Caco-2 (cell line): Measurements from ENCODE around the gene GRIPAP1. TPM values are rescaled to one million over a fixed set of nuclear protein-coding genes. Genes with fewer than 3 reads are reported as not detected.

ENCODE experiments used
- BruUV-seq: library from RNA; stranded (reverse); fragments of 400-500 nt; replicated peaks from 2 replicates; lab custom pipeline; 2021; lab: Mats Ljungman, UMichigan
- CTCF ChIA-PET: fragments of 300-600 bp; sonication (Branson Sonifier 250); formaldehyde crosslinking; loops from one replicate; lab custom pipeline; 2022; ENCODE audit warnings: antibody characterized with exemption; lab: Charles Lee
- POLR2A ChIA-PET: fragments of 300-600 bp; sonication (Branson Sonifier 250); formaldehyde crosslinking; loops from one replicate; lab custom pipeline; 2022; ENCODE audit warnings: antibody characterized with exemption; lab: Charles Lee
- DNase-seq, 2 experiments: peaks; one replicate each; pipeline versions ENCODE4 v3.0.0 to v3.0.0-alpha.2; 2020 to 2022
- H3K27me3 ChIP-seq: replicated peaks from 2 replicates; pipeline ENCODE4 v1.6.0; 2011; ENCODE audit warnings: low read length; ENCODE audit not compliant: control insufficient read depth, insufficient read depth
- H3K36me3 ChIP-seq: 2 replicates; pipeline ENCODE4 v1.5.1; 2011; ENCODE audit warnings: low read length; ENCODE audit not compliant: control insufficient read depth, insufficient read depth
- H3K4me1 ChIP-seq: fragments of 250-450 bp; sonication (Bioruptor Pico); 2 replicates; pipeline ENCODE4 v1.5.1; 2020; ENCODE audit warnings: mild to moderate bottlenecking
- H3K4me3 ChIP-seq: 2 replicates; pipeline ENCODE4 v1.5.1; 2011; ENCODE audit warnings: low read depth, mild to moderate bottlenecking, control low read depth, low read length
- H3K9me3 ChIP-seq: fragments of 250-450 bp; sonication (Bioruptor Pico); 2 replicates; pipeline ENCODE4 v1.5.1; 2020; ENCODE audit warnings: mild to moderate bottlenecking, moderate library complexity
- H3K27ac Mint-ChIP-seq: one replicate; pipeline ENCODE4 v1.8.0; 2022; ENCODE audit warnings: mixed read lengths; ENCODE audit not compliant: unreplicated experiment
- H3K27me3 Mint-ChIP-seq: one replicate; pipeline ENCODE4 v1.8.0; 2022; ENCODE audit warnings: mixed read lengths; ENCODE audit not compliant: insufficient read depth, unreplicated experiment
- H3K36me3 Mint-ChIP-seq: one replicate; pipeline ENCODE4 v1.8.0; 2022; ENCODE audit warnings: mild to moderate bottlenecking, mixed read lengths; ENCODE audit not compliant: insufficient read depth, unreplicated experiment
- H3K4me1 Mint-ChIP-seq: one replicate; pipeline ENCODE4 v1.8.0; 2022; ENCODE audit warnings: low read depth, mixed read lengths; ENCODE audit not compliant: unreplicated experiment
- H3K4me3 Mint-ChIP-seq: one replicate; pipeline ENCODE4 v1.8.0; 2022; ENCODE audit warnings: mild to moderate bottlenecking, moderate library complexity, mixed read lengths; ENCODE audit not compliant: unreplicated experiment
- H3K9me3 Mint-ChIP-seq: one replicate; pipeline ENCODE4 v1.8.0; 2022; ENCODE audit warnings: mixed read lengths; ENCODE audit not compliant: unreplicated experiment
- intact Hi-C: fragments of 100-400 bp; cut with micrococcal nuclease; formaldehyde crosslinking; loops from one replicate; pipeline ENCODE4 v1.10.0; 2022; ENCODE audit not compliant: unreplicated experiment
- total RNA-seq: library from RNA; stranded (reverse); gene quantifications from 2 replicates; pipeline ENCODE4 v1.2.3, GENCODE V29; 2022
- TF ChIP-seq, protein P1 (sequence below), 2 experiments: fragments of 200-600 bp in 1 of 2; IDR thresholded peaks; 1 replicate in 1 of 2; 2 replicates in 1 of 2; pipeline versions ENCODE4 v1.5.1 to v1.8.0; 2011 to 2022; ENCODE audit warnings: antibody characterized with exemption in 1 of 2, control low read depth in 1 of 2, inconsistent platforms in 1 of 2, low read depth in 1 of 2, low read length in 1 of 2, mild to moderate bottlenecking in 1 of 2, moderate library complexity in 1 of 2; ENCODE audit not compliant: insufficient read depth in 1 of 2, severe bottlenecking in 1 of 2, unreplicated experiment in 1 of 2

GRIPAP1 gene
- total RNA-seq, 1 experiment from 2014 or later, result 43.6 TPM

DNA sequence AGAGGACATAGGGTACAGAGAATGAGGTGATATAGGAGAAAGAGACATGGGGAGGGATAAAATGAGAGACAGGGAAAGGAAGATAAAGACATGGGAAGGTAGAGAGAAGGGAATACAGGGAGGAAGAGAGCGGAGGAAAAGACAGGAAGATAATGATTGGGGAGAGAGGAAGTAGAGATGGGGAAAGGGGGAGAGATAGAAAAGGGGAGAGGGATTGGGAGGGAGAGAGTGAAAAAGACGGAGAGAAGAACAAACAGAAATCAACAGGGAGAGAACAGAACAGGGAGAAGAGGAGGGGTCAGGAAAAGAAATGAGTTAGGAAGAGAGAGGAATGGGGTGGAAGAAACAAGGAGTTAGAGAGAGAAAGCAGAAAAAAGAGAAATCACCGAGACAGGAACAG, 4.6 kb downstream of the GRIPAP1 start:
- H3K4me3 Mint-ChIP-seq, result no peak overlapping the region
- POLR2A ChIA-PET, result no interaction called here
- BruUV-seq, result no TSS peak
- no peaks in the 10 kb centered on the region for H3K9me3 ChIP-seq
- CTCF ChIA-PET, result no interaction called here
- H3K27ac Mint-ChIP-seq, result no peak overlapping the region
- no peaks in the 10 kb centered on the region for H3K36me3 ChIP-seq
- no peak for DNase-seq
- H3K9me3 Mint-ChIP-seq, result no peaks in the 10 kb centered on the region
- H3K36me3 Mint-ChIP-seq, result peaks cover 37% of the 10 kb centered on the region
- intact Hi-C loops, result no loop called here
- H3K27me3 Mint-ChIP-seq, result no peaks in the 10 kb centered on the region
- no peaks in the 10 kb centered on the region for H3K4me1 ChIP-seq
- TF ChIP-seq, protein P1, sequence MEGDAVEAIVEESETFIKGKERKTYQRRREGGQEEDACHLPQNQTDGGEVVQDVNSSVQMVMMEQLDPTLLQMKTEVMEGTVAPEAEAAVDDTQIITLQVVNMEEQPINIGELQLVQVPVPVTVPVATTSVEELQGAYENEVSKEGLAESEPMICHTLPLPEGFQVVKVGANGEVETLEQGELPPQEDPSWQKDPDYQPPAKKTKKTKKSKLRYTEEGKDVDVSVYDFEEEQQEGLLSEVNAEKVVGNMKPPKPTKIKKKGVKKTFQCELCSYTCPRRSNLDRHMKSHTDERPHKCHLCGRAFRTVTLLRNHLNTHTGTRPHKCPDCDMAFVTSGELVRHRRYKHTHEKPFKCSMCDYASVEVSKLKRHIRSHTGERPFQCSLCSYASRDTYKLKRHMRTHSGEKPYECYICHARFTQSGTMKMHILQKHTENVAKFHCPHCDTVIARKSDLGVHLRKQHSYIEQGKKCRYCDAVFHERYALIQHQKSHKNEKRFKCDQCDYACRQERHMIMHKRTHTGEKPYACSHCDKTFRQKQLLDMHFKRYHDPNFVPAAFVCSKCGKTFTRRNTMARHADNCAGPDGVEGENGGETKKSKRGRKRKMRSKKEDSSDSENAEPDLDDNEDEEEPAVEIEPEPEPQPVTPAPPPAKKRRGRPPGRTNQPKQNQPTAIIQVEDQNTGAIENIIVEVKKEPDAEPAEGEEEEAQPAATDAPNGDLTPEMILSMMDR (IDR thresholded peaks at IDR 0.05; ENCODE audit: insufficient read depth in 1 of 2, low read depth in 1 of 2, low read length in 1 of 2, severe bottlenecking in 1 of 2, unreplicated experiment in 1 of 2), result no peak
- no peak overlapping the region for H3K4me3 ChIP-seq
- H3K4me1 Mint-ChIP-seq, result peaks cover 10% of the 10 kb centered on the region
- no peaks in the 10 kb centered on the region for H3K27me3 ChIP-seq

DNA sequence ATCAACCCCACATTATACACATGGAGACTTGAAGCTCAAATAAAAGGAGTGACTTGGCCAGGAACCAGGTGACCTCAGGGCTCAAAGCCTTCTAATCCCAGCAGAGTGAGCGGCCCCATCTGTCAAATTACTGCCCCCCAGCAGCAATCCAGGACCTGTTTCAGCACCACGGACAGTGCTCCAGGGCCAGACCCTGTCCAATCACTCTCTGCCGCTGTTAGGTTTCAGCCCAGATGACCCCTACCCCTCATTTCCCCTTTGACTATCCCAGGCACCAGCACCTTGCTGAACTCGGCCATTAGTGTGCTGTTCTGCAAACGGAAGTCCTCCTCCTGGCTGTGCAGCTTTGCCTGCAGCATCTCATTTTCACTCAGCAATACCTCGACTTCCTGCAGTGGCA, 5.1 kb downstream of the GRIPAP1 start:
- no peak overlapping the region for H3K4me3 Mint-ChIP-seq
- H3K9me3 Mint-ChIP-seq, result no peaks in the 10 kb centered on the region
- H3K36me3 Mint-ChIP-seq, result peaks cover 37% of the 10 kb centered on the region
- POLR2A ChIA-PET, result no interaction called here
- TF ChIP-seq, protein P1 (IDR thresholded peaks at IDR 0.05; ENCODE audit: insufficient read depth in 1 of 2, low read depth in 1 of 2, low read length in 1 of 2, severe bottlenecking in 1 of 2, unreplicated experiment in 1 of 2), result no peak
- H3K36me3 ChIP-seq, result no peaks in the 10 kb centered on the region
- CTCF ChIA-PET, result no interaction called here
- H3K27ac Mint-ChIP-seq, result no peak overlapping the region
- H3K4me3 ChIP-seq, result no peak overlapping the region
- no peaks in the 10 kb centered on the region for H3K27me3 ChIP-seq
- no TSS peak for BruUV-seq
- no peaks in the 10 kb centered on the region for H3K4me1 ChIP-seq
- no peaks in the 10 kb centered on the region for H3K9me3 ChIP-seq
- DNase-seq, result peak in 1 of 2 experiments; percentile 20
- no peaks in the 10 kb centered on the region for H3K27me3 Mint-ChIP-seq
- H3K4me1 Mint-ChIP-seq, result peaks cover 10% of the 10 kb centered on the region
- intact Hi-C loops, result no loop called here

DNA sequence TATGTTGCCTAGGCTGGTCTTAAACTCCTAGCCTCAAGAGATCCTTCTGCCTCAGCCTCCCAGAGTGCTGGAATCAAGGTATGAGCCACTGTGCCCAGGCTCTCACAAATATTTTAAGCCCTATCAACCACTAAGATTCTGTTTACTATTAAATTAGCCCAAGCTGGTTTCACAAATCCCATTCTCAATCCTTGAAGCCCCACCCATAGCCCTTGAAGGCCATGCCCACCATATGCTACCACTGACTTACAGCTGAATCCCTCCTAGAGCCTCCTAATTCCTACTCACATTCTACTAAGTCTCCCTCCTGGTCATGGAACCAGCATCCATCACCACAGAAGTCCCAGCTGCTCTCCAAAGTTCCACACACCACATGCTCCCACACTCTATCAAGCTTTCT, 9.7 kb downstream of the GRIPAP1 start:
- ChIA-PET POLR2A (no interaction called here), CTCF (no interaction called here)
- Histone ChIP-seq H3K4me3 (no peak overlapping the region), H3K36me3 (no peaks in the 10 kb centered on the region), H3K27me3 (no peaks in the 10 kb centered on the region), H3K4me1 (no peaks in the 10 kb centered on the region), H3K9me3 (no peaks in the 10 kb centered on the region)
- H3K36me3 Mint-ChIP-seq, result peaks cover 34% of the 10 kb centered on the region
- no TSS peak for BruUV-seq
- H3K4me3 Mint-ChIP-seq, result no peak overlapping the region
- H3K27ac Mint-ChIP-seq, result no peak overlapping the region
- intact Hi-C loops, result no loop called here
- TF ChIP-seq, protein P1 (IDR thresholded peaks at IDR 0.05; ENCODE audit: insufficient read depth in 1 of 2, low read depth in 1 of 2, low read length in 1 of 2, severe bottlenecking in 1 of 2, unreplicated experiment in 1 of 2), result no peak
- no peak for DNase-seq
- no peaks in the 10 kb centered on the region for H3K9me3 Mint-ChIP-seq
- no peaks in the 10 kb centered on the region for H3K27me3 Mint-ChIP-seq
- no peaks in the 10 kb centered on the region for H3K4me1 Mint-ChIP-seq
